Measurements from ENCODE around the gene PIAS1. TPM values are rescaled to one million over a fixed set of nuclear protein-coding genes. Genes with fewer than 3 reads are reported as not detected.
"Not testable (repeated sequence)": the region's sequence is repeated elsewhere in the genome, so short reads cannot be mapped to it uniquely, and the experiment has no call there.

Gene PIAS1
- polyA plus RNA-seq (ENCODE audit: insufficient read length) = 50.5 TPM
- long read RNA-seq, donor 1, full-length matches to known transcripts = 3 of 37 reads
- long read RNA-seq, donor 1, partial matches to known transcripts = 34 of 37 reads
- long read RNA-seq, donor 1, other reads (novel, unspliced or antisense) = 0 of 37 reads
- long read RNA-seq, donor 2, full-length matches to known transcripts = 2 of 26 reads
- long read RNA-seq, donor 2, partial matches to known transcripts = 24 of 26 reads
- long read RNA-seq, donor 2, other reads (novel, unspliced or antisense) = 0 of 26 reads
- long read RNA-seq, donor 3, full-length matches to known transcripts = 3 of 8 reads
- long read RNA-seq, donor 3, partial matches to known transcripts = 5 of 8 reads
- long read RNA-seq, donor 3, other reads (novel, unspliced or antisense) = 0 of 8 reads
- long read RNA-seq, donor 4 = 0 reads
- long read RNA-seq, donor 5, full-length matches to known transcripts = 11 of 46 reads
- long read RNA-seq, donor 5, partial matches to known transcripts = 35 of 46 reads
- long read RNA-seq, donor 5, other reads (novel, unspliced or antisense) = 0 of 46 reads
- long read RNA-seq, donor 6, full-length matches to known transcripts = 2 of 127 reads
- long read RNA-seq, donor 6, partial matches to known transcripts = 95 of 127 reads
- long read RNA-seq, donor 6, other reads (novel, unspliced or antisense) = 30 of 127 reads
- long read RNA-seq, donor 7, full-length matches to known transcripts = 4 of 11 reads
- long read RNA-seq, donor 7, partial matches to known transcripts = 7 of 11 reads
- long read RNA-seq, donor 7, other reads (novel, unspliced or antisense) = 0 of 11 reads
- long read RNA-seq, donor 8, full-length matches to known transcripts = 2 of 41 reads
- long read RNA-seq, donor 8, partial matches to known transcripts = 13 of 41 reads
- long read RNA-seq, donor 8, other reads (novel, unspliced or antisense) = 26 of 41 reads

GRCh38 chr15:68053701-68054627, at the start of gene PIAS1:
PIAS1 (plus strand) TSS chr15:68054315; CDS start chr15:68054327, 12 bp downstream.
- DNase-seq = peak; percentile 92

GRCh38 chr15:68007642-68008041, 46.5 kb upstream of the PIAS1 start:
- not testable (repeated sequence) for DNase-seq

DNA sequence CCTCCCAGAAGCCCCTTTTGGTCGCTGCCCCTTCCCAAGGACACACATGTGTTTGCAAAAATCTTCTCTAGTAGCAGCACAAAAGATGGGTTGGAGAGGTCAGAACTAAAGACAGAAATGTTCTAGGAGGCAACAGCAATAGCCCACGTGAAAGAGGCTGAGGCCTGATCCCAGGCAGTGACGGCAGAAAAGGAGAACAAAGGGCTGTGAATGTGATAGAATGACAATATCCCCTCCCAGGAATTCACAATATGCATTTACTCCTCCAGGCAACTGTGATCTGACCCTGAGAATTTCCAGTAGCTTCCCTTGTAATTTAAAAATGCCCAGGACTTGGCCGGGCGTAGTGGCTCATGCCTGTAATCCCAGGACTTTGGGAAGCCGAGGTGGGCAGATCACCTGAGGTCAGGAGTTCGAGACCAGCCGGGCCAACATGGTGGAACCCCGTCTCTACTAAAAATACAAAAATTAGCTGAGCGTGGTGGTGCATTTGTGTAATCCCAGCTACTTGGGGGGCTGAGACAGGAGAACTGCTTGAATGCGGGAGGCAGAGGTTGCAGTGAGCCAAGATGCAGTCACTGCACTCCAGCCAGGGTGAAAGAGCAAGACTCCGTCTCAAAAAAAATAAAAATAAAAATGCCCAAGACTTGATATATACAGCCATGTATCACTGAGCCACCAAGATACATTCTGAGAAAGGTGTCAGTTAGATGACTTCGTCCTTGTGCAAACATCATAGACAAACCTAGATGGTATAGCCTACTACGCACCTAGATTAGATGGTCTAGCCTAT, 43.6 kb upstream of the PIAS1 start:
- no peak for DNase-seq

GRCh38 chr15:68012911-68013310, 41.2 kb upstream of the PIAS1 start:
- DNase-seq = no peak

DNA sequence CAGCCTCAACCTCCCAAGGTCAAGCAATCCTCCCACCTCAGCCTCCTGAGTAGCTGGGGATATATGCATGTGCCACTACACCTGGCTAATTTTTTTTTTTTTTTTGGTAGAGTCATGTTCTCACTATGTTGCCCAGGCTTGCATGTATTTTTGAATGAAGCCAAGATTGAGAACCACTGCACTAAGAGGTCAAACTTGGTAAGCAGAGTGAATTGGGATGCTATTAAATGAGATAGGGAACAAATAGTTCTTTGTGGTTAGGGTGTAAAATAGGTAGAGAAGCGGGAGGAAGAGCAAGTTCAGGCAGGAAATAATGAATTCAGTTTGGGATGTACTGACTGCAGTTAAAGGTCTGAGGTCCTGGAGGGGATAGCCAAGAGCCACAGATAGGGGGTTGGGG, 39.9 kb upstream of the PIAS1 start:
- no peak for DNase-seq

DNA sequence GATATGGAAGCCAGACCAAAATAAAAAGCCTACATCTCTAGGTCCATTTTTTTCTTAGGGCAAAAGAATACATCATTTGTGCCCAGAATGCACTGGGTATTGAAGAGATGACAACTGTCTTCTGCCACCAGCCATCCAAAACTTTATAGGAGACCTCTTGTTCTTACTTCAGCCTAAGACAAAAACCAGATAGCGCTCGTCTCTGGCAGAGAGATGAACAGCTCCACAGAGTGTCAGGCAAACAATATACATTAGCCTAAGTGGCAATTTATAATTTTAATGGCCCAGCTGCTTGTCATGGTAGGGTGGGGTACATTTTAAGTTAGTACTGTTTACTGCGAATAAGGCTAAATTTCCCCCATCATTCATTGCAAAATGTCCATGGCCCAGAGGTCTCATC, 38.9 kb upstream of the PIAS1 start:
- no peak for DNase-seq

- DNase-seq = no peak
Measured at GRCh38 chr15:68017201-68017600, 36.9 kb upstream of the PIAS1 start.

DNA sequence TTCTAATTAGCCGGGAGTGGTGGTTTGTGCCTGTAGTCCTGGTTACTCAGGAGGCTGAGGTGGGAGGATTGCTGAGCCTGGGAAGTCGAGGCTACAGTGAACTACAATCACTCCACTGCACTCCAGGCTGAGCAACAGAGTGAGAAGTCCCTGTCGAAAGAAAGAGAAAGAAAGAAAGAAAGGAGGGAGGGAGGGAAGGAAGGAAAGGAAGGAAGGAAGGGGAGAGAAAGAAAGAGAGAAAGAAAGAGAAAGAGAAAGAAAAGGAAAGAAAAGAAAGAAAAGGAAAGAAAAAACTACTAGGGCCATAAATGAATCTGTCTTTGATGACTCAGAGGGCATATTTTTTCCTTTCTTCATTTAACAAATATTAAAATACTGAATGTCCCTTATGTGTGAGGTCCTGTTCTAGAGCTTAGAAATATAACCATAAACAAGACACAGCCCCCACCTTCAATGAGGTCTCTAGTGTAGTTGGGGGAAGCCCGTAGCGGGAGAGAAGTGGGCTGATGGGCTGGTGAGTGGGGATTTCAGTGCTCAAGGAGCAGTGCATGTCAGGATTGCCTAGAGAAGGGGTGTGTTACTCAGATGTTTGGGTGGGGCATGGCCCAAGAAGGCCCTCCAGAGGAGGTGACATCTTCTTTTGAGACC, 35.2 kb upstream of the PIAS1 start:
- no peak for DNase-seq

DNA sequence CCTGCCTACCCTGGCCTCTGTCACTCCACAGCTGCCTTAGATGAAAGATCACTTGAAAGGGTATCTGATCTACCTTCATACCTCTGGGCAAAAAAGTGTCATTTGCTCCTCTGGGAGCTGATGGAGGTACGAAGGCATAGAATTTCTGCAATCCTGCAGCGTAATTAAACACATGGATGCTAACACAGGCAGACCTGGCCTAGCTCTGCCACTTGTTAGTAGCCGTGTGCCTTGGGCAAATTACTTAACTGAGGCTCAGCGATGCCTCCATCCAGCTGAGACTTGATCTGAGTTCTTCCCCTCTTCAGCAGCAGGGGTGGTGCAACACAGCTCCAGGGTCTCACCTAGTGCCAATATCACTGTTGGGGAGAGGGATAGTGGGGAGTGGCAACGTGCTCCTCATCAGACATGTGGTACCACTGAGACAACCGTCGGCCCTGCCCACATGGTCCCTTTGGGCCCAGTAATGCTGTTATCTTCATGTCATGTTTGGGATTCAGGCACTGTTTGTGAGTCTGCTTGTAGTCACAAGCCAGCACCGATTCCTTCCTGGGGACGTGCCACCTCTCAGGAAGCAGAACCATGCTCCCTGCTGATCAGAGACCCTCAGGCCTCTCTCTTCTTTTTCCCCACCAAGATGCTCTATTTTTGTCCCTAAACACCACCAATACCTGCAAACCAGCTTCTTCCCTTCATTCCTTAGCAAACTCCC, 34.1 kb upstream of the PIAS1 start:
- DNase-seq = no peak

- DNase-seq = no peak
Measured at GRCh38 chr15:68020685-68021084, 33.4 kb upstream of the PIAS1 start.

DNA sequence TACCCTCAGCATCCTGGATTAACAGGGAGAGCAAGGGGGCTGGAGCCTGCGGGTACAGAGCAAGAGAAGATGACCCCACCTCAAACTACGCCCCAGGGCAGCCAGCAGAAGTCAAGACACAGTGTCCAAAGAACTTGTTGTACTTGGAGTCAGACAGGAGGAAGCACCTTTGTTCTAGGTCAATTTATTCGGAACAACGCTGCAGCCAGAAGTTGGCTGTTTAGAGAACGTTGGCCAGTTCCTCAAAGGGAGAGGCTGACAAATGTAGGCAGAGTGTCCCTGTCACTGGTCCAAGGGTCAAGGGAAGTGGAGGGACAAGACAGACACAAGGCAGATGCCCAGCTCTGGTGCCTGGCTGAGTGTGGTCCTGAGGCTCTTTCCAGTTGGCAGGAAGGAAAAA, 32.1 kb upstream of the PIAS1 start:
- no peak for DNase-seq

DNA sequence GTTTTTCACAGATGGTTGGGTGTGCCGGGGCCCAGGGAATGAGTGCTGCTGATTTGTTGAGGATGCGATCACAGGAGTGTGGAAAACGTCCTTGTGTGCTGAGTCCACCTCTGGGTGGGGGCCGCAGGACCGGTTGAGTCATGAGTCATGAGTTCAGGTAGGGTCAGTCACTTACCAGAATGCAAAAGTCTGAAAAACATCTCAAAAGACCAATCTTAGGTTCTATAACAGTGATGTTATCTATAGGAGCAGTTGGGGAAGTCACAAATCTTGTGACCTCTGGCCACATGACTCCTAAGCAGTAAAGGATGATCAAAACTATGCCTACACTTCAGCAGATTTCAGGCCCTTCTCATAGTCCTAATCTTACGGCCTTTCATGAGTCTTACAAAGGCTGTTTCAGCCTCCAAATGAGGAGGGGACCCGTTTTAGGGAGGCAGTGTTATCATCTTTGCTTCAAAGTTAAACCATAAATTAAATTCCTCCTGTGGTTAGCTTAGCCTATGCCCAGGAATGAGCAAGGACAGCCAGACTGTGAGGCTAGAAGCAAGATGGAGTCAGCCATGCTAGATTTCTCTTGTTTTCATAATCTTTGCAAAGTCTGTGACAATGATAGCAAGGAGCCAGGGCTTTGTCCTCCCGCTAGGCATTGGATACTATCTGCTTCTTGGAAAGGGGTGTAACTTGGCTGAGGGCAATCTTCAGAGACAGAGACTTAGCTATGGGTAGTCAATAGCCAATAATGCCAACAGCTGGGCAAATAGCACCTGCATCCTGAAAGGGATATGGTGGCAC, 30.6 kb upstream of the PIAS1 start:
- DNase-seq = no peak

GRCh38 chr15:68025835-68026424, 28.2 kb upstream of the PIAS1 start:
- no peak for DNase-seq

DNA sequence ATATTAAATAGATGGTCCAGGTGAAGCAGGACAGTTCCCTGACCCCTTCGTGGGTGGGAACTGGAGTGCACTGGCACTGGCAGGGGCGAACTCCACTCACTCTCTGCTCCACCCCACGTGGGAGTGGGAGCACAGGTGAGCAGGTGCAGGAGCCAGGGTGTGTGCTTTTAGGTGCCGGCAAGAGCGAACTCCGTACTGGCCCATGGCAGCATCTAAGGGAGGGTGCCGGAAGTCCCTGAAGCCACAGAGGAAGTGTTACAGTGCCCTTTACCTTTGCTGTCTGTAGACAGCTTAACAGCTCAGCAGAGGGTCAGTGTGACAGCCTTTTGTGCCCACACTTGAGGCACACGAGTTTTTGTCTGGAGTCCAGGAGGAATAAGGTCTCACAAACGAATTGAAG, 26.7 kb upstream of the PIAS1 start:
- DNase-seq = no peak

GRCh38 chr15:68028137-68028887, 25.8 kb upstream of the PIAS1 start:
- no peak for DNase-seq

DNA sequence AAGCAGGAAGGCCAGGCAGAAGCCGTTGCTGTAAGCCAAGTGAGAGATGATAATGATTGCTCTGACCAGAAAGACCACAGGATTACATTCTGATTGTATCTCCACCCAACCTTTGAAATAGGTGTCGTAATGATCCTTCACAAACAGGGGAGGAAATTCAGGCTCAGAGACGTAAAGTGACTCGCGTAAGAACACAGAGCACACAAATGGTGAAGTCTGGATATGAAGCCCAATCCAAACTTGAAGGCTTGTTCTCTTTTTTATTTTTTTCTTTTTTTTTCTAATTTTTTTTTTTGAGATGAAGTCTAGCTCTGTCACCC, 25.3 kb upstream of the PIAS1 start:
- no peak for DNase-seq

GRCh38 chr15:68029959-68030358, 24.2 kb upstream of the PIAS1 start:
- DNase-seq = no peak

DNA sequence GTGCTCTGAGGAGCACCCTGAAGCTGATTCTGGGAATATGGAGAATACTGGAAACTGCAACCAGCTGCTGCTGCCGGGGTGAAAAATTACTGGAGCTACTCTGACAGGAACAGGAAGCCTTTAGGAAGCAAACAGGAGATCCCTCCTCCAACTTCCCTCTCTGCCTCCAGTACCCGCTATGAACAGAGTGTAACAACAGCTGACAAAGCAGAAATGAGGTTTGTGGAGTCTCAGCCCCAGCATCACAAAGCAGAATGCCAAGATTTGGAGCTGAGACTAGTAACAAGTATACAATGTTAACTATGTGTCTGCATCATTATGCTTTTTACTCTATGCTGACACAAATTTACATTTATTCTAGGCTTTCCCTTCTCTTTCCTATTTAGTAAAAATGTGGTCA, 22.7 kb upstream of the PIAS1 start:
- DNase-seq = peak; percentile 2
